Vagina (tissue), 2 donors: ENCODE results near the gene STK10. TPM values are rescaled to one million over a fixed set of nuclear protein-coding genes. Genes with fewer than 3 reads are reported as not detected.

Source experiments
- DNase-seq, 2 donors: peaks; one replicate each; pipeline ENCODE4 v3.0.0-alpha.2; 2017; ENCODE audit errors: extremely low spot score in 2 of 2
- H3K27ac ChIP-seq: fragments of 200-600 bp; sonication (generic); one replicate; pipeline ENCODE4 v1.5.1; 2019
- H3K27me3 ChIP-seq: fragments of 200-600 bp; sonication (generic); one replicate; pipeline ENCODE4 v1.5.1; 2019
- H3K36me3 ChIP-seq, 2 donors: fragments of 200-600 bp; sonication (generic); one replicate each; pipeline ENCODE4 v1.5.1; 2017 to 2019
- H3K4me1 ChIP-seq: fragments of 200-600 bp; sonication (generic); one replicate; pipeline ENCODE4 v1.5.1; 2019
- H3K4me3 ChIP-seq, 2 donors: fragments of 200-600 bp; sonication (generic); 1 replicate in 1 of 2; 2 replicates in 1 of 2; pipeline ENCODE4 v1.5.1; 2016 to 2019
- H3K9me3 ChIP-seq: fragments of 200-600 bp; sonication (generic); one replicate; pipeline ENCODE4 v1.5.1; 2019
- POLR2A ChIP-seq, 2 donors: fragments of 450-650 bp; IDR thresholded peaks; one replicate each; pipeline ENCODE4 v1.6.1; 2017; ENCODE audit warnings: antibody characterized with exemption in 2 of 2, mild to moderate bottlenecking in 2 of 2, moderate library complexity in 2 of 2
- POLR2AphosphoS5 ChIP-seq, 2 donors: sonication (generic); formaldehyde crosslinking; IDR thresholded peaks; one replicate each; pipeline ENCODE4 v1.9.0; 2017; ENCODE audit warnings: antibody characterized with exemption in 2 of 2, mild to moderate bottlenecking in 2 of 2, low read depth in 1 of 2; ENCODE audit not compliant: insufficient read depth in 1 of 2
- intact Hi-C: fragments of 100-400 bp; cut with DNase I; formaldehyde crosslinking; loops from one replicate; pipeline ENCODE4 v1.15.1; 2023
- total RNA-seq: library from RNA; depleted of rRNA; stranded (reverse); fragments of >200 nt; gene quantifications from one replicate; pipeline ENCODE4 v1.2.3, GENCODE V29; 2016
- TF ChIP-seq, protein P1 (sequence below), 3 experiments: fragments of 450-650 bp in 2 of 3; fragments of 200-600 bp in 1 of 3; sonication (generic) in 1 of 3; IDR thresholded peaks; one replicate each; pipeline ENCODE4 v1.5.1; 2017 to 2019; ENCODE audit warnings: antibody characterized with exemption in 3 of 3, mild to moderate bottlenecking in 2 of 3, moderate library complexity in 2 of 3

STK10 gene
- total RNA-seq, 1 donor from 2014 or later: 33.9 TPM

DNA sequence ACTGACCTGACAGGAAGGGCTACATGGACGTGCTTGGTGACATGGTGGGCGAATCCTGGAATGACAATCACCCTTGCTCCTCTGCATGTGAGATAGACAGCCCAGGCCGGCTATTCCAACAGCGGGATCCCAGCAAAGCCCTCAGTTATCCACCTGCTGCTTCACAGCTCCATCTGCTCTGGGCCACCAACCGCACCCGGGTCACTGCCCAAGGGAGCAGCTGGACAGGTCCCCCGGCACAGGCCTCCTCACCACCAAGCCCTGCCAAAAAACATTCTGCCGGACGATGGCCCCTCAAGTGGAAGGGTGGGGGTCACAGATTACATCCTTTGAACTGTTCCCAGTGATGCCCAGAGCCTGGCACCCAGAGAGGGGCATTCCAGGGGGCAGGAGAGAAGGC lies 39.6 kb downstream of the STK10 start:
- intact Hi-C loops: no loop called here
- H3K27me3 ChIP-seq: no peaks in the 10 kb centered on the region
- no peak overlapping the region for H3K27ac ChIP-seq
- no peak for DNase-seq
- peaks cover 9% of the 10 kb centered on the region for H3K4me1 ChIP-seq
- TF ChIP-seq POLR2A (IDR thresholded peaks at IDR 0.05): no peak
- TF ChIP-seq, protein P1, sequence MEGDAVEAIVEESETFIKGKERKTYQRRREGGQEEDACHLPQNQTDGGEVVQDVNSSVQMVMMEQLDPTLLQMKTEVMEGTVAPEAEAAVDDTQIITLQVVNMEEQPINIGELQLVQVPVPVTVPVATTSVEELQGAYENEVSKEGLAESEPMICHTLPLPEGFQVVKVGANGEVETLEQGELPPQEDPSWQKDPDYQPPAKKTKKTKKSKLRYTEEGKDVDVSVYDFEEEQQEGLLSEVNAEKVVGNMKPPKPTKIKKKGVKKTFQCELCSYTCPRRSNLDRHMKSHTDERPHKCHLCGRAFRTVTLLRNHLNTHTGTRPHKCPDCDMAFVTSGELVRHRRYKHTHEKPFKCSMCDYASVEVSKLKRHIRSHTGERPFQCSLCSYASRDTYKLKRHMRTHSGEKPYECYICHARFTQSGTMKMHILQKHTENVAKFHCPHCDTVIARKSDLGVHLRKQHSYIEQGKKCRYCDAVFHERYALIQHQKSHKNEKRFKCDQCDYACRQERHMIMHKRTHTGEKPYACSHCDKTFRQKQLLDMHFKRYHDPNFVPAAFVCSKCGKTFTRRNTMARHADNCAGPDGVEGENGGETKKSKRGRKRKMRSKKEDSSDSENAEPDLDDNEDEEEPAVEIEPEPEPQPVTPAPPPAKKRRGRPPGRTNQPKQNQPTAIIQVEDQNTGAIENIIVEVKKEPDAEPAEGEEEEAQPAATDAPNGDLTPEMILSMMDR (IDR thresholded peaks at IDR 0.05): no peak
- no peak for TF ChIP-seq POLR2AphosphoS5 (IDR thresholded peaks at IDR 0.05; ENCODE audit: insufficient read depth in 1 of 2, low read depth in 1 of 2)
- no peak overlapping the region for H3K4me3 ChIP-seq
- H3K9me3 ChIP-seq: no peaks in the 10 kb centered on the region
- no peaks in the 10 kb centered on the region for H3K36me3 ChIP-seq

DNA sequence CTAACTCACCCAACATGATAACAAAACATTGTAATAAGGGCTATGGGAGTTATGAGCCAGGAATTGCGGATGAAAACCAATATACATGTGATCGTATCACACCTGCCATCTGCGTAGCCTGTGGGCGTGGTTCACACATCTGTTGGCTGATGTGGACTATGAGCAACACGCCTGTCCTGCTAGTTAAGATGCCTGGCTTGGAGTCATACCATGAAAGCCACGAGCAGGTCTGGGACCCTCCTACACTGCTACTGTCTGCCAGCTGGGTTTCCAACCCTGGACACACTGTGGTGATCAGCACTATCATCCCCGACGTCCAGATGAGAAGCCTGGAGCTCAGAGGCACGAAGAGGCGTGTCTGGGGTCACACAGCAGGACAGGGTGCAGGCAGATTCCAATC lies 40.2 kb downstream of the STK10 start:
- no peak for TF ChIP-seq POLR2A (IDR thresholded peaks at IDR 0.05)
- no peak for TF ChIP-seq POLR2AphosphoS5 (IDR thresholded peaks at IDR 0.05; ENCODE audit: insufficient read depth in 1 of 2, low read depth in 1 of 2)
- TF ChIP-seq, protein P1 (IDR thresholded peaks at IDR 0.05): no peak
- Histone ChIP-seq H3K4me3 (no peak overlapping the region), H3K9me3 (no peaks in the 10 kb centered on the region), H3K36me3 (no peaks in the 10 kb centered on the region), H3K4me1 (peaks cover 9% of the 10 kb centered on the region), H3K27me3 (no peaks in the 10 kb centered on the region), H3K27ac (no peak overlapping the region)
- no peak for DNase-seq
- intact Hi-C loops: no loop called here

DNA sequence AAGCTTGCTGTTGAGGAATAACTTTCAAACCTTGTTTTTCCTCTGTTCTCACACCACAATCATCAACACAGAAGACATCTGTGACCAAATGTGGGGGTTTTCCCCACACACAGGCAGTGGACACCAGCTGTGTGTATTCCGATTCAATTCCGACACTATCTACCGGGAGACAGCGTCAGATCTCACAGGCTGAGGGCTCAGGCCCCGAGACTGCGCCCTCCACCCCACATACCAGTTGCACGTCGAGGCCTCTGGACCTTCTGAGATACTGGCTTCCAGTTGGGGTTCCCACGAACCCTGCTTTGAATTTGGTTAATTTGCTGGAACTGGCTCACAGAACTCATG lies 41.3 kb downstream of the STK10 start:
- intact Hi-C loops: no loop called here
- DNase-seq: peak in 1 of 2 donors; percentile 55
- no peak overlapping the region for H3K27ac ChIP-seq
- TF ChIP-seq, protein P1 (IDR thresholded peaks at IDR 0.05): no peak
- TF ChIP-seq POLR2AphosphoS5 (IDR thresholded peaks at IDR 0.05; ENCODE audit: insufficient read depth in 1 of 2, low read depth in 1 of 2): no peak
- TF ChIP-seq POLR2A (IDR thresholded peaks at IDR 0.05): no peak
- H3K27me3 ChIP-seq: no peaks in the 10 kb centered on the region
- H3K36me3 ChIP-seq: no peaks in the 10 kb centered on the region
- H3K4me3 ChIP-seq: no peak overlapping the region
- peaks cover 9% of the 10 kb centered on the region for H3K4me1 ChIP-seq
- H3K9me3 ChIP-seq: no peaks in the 10 kb centered on the region

DNA sequence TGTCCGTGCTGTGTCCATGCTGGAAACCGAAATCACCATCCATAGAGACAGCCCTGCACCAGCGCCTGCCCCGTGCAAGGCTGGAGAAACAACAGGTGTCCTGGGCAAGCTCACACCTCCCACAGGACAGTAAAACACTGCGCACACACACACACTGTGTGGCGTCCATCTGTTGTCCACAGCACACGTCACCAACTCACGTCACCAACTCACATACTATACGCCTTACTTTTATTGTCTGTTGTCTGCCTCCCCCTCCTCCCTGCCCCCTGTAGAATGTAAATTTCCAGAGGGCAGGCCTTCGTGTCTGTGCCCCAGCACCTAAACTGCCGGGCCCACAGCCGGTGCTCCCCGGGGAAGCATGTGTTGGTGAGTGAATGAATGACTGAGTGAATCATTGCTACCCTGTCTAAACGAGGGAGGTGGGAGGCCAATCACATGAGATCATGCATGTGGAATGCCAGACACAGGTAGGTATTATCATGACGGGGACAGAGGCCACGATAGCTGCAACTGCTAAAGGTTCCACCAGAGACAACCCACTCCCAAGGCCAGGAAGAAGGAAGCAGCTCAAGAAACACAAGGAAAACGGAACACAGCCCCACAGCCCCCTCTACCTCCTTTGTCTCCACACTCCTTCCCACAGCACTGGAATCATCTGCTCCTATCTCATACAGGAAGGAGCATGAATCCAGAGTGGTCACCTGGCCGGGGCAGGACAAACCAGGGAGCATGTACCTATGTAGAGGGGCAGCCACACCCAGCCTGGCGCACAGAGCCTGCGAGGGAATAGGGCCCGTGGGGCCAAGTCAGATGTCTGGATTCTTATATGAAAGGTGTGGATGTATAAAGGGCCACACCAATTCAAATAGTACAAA lies 41.9 kb downstream of the STK10 start:
- Histone ChIP-seq H3K9me3 (no peaks in the 10 kb centered on the region), H3K27me3 (no peaks in the 10 kb centered on the region), H3K36me3 (no peaks in the 10 kb centered on the region), H3K27ac (no peak overlapping the region), H3K4me1 (peaks cover 9% of the 10 kb centered on the region), H3K4me3 (no peak overlapping the region)
- TF ChIP-seq POLR2AphosphoS5 (IDR thresholded peaks at IDR 0.05; ENCODE audit: insufficient read depth in 1 of 2, low read depth in 1 of 2) (no peak), POLR2A (IDR thresholded peaks at IDR 0.05) (no peak)
- TF ChIP-seq, protein P1 (IDR thresholded peaks at IDR 0.05): no peak
- intact Hi-C loops: no loop called here
- DNase-seq: no peak
